HK-2 (cell line): ENCODE results near the gene CASKIN1.
A peak's percentile ranks its signal among the peaks of the same experiment; 100 is the strongest.

Source experiments
- DNase-seq: peaks from one replicate; pipeline ENCODE4 v3.0.0-alpha.2; 2018; ENCODE audit not compliant: unreplicated experiment

The CASKIN1 gene

DNA sequence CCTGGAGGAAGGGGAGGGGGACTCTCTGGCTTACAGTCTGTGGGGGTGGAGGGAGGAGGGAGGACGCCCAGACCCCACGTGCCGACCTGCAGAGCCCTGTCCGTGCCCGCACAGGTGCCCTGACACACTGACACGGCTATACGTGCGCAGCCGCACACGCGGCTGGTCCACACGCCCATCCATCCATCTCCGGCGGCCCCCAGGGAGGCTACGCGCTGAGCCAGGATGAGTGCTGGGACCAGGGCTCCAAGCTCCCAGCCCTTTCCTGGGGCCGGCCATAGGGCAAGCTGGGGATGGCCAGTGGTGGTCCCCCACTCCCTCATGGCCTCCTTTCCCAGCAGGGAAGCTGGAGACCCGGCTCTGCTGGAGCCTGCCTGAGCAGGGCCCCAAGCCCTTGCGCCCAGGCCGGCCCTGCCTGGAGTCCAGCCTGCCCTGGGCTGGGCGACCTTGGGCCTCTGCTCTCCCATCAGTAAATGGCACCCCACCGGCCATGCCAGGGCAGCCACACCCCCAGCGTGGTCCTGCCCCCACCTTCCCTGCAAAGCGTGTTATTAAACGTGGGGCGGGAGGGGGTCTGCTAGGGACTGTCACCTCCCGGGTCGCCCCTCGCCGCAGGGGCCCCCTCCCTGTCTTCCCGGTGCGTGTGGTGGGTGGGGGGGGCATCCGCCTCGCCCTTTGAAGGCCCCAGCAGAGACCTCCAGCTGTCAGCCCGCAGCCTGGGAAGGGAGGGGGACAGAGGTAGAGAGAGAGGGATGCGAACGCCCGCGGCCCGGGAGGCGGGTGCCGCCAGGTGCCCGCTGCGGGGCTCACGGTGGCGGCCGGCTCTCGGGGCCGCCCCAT lies 863 bp downstream of the CASKIN1 start:
- no peak for DNase-seq

DNA sequence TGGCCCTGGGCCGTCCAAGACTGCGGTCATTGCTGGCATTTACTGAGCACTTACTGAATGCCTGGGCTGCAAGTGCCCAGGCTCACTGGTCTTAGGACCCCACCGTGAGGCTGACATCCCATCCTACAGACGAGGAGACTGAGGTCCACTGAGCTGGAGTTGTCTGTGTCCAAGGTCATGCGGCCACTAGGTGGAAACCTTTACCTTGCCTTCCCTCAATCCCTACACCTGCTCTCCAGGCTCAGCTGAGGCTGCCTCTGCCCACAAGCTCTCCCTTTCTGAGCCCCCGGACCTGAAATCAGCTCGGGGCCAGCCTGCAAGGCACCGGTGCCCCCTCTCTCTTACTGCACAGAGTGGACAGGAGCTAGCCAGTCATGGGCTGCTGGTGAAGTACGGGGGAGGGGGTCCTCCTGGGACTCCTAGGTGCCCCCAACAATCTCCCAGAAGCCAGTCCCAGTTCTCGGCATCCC lies 1.5 kb downstream of the CASKIN1 start:
- no peak for DNase-seq

DNA sequence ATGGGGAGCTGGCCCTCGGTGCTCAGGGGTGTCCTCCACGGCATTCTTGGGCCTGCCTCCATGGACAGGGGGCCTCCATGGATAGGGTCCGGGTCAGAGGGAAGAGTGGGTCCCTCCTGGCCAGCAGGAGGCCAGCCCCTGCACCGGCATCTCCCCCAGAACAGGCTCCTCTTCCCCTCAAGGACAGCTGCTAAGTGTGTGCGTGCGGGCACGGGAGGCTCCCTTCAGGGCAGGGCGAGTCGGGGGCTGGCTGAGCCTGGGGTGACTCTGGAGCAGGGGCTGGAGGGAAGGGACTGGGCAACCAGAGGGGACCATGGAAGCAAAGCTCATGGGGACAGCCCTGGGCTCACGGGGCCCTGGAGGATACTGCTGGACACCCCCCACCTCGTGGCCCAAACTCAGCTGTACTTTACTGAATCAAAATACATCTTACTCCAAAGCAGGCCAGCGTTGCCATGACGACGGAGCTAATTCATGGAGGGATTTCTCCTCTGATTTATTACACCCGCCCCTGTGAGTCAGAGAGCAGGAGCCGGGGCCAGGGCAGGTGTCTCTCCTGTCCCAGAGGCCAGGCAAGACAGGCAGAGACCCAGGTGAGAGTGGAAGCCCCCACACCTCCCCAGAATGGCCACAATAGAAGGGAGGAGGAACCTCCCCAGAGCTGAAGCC lies 2.1 kb downstream of the CASKIN1 start:
- no peak for DNase-seq

DNA sequence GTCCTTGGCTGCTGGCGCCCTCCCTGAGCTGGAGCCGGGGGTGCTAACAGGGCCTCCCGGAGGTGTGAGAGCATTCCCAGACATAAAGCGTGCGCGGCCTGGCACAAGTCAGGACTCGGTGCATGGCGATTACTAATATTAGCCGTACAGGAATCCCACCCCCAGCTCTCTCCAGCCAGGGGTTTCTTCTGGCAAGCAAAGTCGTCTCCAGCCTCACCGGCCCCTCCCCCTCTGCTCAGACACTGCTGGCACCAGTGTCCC lies 5.0 kb downstream of the CASKIN1 start:
- DNase-seq = no peak

DNA sequence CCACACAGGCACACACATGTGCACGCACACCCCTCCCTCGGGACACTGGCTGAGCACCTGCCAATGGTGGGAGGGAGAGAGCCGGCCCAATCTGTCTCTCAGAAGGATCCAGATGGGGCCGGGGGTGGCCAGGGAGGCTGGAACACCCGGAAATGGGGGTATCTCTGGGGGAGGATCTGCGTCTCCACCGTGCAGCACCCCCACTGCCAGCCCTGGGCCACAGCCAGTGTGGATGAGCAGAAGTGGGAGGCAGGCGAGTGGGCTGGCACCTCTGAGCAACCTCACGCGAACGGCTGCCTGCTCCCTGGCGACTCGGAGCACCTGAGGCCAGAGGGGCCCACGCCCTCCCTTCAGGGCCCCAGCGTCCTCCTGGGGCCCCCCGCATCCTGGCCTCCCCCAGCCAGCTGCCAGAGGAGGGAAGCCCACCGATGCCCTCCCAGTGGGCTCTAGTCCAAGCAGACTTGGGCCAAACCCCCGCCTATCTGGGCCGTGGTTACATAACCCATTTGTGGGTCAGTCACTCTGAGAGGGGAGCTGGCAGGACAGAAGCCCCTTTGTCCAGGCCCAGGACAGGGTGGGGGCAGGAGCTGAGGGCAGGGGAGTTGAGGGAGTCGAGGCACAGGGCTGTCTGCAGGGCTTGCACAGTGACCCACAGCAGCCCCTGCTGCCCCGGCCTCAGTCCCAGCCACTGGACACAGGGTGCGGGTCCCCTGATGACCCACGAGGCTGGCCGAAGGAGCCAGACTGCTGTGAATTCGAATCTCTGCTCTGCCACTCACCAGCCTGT lies 5.6 kb downstream of the CASKIN1 start:
- DNase-seq = no peak

DNA sequence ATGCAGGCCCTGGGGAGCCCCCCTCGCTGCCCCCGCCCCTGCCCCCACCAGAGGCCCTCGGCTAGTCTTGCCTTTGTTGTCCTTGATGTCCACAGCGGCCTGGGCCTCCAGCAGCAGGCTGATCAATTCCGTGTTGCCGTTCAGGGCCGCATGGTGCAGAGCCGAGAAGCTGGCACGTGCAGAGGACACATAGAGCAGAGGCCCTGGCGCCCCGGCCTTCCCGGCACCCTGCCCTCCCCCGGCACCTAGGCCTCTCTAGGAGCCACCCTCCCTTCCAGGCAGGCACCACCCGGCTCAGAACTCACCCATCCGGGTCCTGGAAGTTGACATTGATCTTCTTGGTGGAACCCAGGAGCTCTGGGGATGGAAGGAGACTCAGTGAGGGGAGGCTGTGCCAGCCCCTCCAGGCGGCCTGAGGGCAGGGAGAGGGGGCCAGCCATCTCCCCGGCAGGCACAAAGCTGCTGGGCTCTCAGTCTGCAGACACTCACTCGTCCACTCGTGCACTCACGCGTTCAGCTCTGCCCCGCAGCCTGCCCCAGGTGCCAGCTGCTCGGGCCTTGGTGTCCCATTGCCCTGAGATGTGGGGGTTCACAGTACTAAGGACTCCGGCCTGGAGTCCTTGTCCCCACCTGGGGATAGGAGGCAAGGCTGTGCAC lies 6.3 kb downstream of the CASKIN1 start:
- DNase-seq = no peak

DNA sequence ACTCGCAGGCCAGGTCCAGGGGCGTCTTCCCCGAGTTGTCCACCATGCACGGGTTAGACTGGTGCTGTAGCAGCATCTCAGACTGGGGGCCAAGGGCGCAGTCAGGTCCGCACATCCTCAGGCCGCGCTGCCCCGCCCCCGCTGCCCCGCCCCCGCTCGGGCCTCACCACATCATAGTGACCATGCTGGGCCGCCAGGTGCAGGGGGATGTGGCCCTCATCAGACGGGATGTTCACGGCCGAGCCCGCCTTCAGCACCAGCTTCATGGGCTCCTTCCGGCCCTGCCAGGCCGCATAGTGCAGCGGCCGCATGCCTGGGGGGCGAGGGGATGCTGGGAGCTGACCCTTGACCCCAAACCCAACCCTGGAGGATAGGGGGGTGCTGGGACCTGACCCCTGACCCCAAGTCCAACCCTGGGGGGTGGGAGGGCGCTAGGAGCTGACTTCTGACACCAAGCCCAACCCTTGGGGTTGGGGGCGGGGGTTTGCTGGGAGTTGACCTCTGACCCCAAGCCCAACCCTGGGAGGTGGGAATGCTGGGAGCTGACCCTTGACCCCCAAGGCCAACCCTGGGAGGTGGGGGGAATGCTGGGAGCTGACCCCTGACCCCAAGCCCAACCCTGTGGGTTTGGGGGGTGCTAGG lies 7.0 kb downstream of the CASKIN1 start:
- DNase-seq = no peak

DNA sequence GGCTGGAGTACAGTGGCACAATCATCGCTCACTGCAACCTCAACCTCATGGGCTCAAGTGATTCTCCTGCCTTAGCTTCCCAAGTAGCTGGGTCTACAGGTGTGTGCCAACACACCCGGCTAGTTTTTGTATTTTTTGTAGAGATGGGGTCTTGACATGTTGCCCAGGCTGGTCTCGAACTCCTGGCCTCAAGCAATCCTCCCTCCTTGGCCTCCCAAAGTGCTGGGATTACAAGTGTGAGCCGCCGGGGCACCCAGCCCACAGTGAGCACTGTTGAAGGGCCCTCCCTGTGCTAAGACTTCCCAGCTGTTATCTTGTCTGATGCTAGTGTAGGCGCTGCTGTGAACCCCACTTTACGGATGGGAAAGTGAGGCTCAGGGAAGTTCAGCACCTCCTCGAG lies 8.0 kb downstream of the CASKIN1 start:
- no peak for DNase-seq

DNA sequence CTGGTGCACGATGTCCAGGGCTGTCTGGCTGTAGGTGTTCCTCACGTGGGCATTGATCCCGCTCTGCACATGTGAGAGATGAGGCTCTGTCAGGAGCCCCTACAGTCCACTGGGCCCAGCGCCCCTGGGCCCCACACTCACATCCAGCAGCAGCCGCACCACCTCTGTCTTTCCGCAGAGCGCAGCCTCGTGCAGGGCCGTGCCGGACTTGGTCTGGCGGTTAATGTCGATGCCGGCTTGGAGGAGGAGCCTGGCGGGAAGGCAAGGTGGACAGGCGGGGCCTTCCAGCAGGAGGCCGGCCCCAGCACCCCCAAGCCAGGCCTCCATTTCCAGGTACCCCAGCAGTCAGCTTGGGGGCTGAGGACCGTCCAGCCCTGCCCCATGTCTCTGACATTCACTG lies 9.2 kb downstream of the CASKIN1 start:
- DNase-seq = no peak

DNA sequence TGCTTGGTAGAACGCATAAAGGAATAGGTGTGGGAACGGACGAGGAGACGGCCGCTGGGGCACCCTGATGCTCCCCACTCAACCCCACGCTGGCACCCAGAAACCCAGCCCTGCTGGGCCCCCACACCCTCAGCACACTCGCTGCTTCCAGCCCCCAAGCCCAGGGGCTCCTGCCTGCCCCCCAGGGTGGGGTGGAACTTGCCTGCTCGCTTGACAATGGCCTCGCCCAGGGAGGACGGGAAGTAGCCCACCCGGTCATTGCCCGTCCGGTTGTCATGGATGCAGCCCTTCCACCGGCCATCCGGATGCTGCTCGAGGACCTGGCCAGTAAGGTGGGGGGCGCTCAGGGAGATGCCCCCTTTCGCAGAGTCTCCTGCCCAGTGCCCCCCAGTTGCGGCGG lies 9.9 kb downstream of the CASKIN1 start:
- DNase-seq = no peak

DNA sequence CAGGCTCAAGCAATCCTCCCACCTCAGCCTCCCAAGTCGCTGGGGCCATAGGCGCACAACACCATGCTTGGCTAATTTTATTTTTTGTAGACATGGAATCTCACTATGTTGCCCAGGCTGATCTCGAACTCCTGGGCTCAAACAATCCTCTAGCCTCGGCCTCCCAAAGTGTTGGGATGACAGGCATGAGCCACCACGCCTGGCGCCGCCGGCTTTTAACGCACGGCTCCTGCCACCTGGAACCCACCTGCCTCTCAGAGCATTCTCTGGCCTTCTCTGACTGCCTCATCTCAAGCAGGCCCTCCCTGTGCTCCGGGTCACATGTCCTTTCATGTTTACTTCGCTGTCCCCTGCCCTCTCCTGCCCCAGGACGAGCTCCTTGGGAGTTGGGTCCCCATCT lies 10.3 kb downstream of the CASKIN1 start:
- DNase-seq = no peak

DNA sequence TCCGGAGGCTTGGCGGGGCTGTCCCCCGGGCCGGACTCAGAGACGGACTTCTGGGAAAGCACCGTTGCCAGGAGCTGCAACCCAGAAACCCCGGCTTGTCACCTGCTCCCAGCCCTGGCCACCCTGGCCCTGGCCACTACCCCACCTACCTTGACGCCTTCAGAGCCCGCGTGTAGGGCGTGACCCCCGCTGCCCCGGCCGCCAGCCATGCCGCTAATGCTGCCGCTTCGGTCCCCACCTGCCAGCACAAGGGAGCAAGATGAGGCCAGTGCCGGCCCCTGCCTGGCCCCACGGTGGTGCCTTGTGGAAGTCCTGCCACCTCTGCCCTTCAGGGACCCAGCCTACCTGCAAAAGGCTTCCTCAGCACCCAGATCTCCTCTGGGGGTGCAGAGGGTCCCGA lies 11.4 kb downstream of the CASKIN1 start:
- no peak for DNase-seq

DNA sequence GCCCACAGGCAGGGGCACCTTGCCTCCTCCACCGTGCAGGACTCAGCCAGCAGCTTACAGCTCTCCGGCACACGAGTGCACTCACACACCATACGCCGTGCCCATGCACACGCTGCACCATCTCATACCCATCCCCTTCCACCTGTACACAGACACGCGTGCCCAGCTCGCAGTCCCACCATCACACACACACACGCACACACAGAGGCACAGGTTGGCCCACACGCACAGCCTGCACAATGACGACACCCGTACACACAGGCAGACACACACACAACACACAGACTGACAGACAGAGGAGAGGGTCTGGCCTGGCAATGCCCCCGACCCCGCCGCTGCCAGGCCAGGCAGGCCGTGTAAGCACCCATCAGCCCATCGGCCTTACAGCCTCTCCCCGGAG lies 12.1 kb downstream of the CASKIN1 start:
- DNase-seq = no peak

DNA sequence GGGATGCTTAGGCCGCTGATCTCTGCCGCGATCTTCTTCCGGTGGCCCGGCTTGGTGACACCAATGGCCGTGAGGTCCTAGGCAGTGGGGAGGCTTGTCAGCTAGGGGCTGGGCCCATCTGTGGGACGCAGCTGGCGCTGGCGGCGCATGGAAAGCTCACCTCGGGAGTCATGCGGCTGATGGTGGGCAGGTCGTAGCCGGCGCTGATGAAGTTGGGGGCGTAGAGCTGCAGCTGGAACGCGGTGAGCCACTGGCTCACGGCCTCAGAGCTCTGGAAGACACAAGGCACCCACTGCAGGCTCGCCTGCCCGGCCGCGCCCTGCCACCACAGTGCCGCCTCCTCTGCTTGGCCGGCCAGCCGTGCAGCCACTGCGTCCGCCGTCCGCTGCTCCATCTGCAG lies 12.7 kb downstream of the CASKIN1 start:
- peak; percentile 31 for DNase-seq

DNA sequence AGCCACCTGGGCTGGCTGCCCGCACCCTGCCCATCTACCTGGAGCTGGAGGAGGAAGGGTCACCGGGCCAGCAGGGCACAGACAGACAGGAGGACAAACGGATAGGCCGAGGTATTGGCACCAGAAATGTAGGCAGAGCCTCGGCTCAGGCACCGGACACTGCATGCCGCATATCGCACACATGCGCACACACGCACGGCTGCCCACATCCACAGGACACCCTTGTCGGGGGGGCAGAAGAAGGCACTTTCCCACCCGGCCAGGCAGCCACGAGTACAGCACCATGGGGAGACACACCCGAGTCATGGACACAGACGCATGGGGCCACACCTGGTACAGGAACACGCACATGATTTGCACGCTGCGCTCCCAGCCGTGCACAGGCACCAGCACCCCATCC lies 14.5 kb downstream of the CASKIN1 start:
- DNase-seq = no peak

DNA sequence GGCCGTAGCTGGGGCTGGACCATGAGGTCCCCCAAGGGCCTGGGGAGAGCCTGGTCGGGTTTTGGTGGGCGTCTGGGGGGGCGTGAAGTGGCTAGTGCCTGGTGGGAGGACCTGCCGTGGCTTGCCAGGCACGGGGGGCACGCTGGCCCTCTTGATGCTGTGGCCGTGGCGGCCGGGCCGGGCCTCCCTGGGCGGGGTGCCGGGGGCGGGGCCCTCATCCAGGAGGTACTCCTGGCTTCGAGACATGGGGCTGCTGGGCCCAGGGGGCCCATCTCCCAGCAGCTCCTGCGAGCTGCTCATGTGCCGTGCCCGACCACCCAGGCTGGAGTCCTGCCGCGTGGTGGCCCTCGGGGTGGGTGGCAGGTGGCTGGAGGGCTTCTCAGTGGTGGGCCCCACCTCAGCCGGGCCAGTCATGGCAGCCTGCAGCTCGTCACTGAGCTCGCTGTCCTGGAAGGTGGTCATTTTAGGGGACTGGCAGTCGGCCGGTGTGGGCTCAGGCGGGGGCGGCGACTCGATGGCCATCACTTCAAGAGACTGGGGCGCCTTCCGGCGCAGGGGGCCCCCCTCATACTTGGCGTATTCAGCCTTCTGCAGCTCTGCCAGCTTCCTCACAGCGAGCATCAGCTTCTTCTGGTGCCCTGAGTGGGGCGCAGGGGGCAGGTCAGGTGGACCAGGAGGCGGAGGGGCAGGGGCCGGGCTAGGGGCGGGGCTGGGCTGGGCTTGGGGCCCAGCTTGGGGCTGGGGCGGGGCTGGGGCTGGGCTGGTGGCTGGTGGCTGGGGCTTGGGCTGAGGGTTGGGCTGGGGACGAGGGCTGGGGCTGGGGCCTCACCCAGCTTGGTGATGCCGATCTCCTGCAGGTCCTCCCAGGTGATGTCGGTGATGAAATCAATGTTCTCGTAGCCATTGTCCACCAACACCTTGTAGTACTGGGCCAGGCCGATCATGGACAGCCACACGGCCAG lies 15.2 kb downstream of the CASKIN1 start:
- no peak for DNase-seq

DNA sequence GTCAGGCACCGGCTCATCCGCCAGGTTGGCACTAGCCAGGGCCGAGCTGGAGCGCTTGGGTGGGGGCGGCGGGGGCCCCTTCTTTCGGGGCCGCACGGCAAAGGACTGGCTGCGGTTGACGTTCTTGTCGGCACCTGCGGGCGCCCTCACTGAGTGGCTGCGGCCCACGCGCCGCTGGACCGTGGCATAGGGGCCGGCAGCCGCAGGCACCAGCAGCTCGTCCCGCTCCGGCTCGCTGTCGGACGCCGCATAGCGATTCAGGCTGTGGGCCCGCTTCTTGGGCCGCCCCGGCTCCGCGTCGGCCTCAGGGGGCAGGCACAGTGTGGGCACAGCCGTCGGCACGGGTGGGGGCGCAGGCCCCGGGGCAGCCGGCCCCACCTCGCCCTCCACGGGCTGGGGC lies 15.9 kb downstream of the CASKIN1 start:
- no peak for DNase-seq

DNA sequence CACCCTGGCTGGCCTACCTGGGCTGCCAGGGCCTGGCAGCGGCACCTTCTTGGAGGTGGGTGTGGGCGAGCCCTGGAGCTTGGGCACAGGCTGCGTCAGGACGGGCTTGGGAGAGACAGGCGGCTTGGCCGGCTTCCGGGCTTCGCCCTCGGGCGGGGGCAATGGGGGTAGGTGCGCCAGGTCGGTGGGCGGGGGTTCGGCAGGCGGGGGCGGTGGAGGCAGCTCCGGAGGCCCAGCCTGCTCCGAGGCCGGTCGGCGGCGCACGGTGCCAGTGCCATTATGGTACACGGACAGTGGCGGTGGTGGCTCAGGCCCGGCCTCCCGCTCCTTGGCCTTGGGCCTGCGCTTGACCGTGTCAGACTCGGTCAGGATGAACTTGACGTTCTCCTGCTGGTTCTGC lies 16.8 kb downstream of the CASKIN1 start:
- no peak for DNase-seq

DNA sequence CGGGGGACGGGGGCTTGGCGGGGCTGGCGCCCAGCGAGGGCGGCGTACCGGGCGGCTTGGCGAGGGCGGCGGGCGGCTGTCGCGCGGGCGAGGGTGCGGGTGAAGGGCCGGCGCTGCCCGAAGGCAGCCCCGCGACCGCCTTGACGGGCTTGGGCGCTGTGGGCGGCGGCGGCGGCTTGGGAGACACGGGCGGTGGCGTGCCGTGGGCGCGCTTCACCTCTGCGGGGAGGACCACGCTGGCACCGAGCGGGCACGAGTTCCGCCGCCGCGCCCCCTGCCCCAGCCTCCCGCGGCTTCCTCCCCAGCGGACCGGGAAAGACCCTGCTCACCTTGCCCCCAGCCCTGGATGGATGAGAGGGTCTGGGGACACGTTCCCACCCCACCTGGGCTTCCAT lies 17.3 kb downstream of the CASKIN1 start:
- DNase-seq = no peak

DNA sequence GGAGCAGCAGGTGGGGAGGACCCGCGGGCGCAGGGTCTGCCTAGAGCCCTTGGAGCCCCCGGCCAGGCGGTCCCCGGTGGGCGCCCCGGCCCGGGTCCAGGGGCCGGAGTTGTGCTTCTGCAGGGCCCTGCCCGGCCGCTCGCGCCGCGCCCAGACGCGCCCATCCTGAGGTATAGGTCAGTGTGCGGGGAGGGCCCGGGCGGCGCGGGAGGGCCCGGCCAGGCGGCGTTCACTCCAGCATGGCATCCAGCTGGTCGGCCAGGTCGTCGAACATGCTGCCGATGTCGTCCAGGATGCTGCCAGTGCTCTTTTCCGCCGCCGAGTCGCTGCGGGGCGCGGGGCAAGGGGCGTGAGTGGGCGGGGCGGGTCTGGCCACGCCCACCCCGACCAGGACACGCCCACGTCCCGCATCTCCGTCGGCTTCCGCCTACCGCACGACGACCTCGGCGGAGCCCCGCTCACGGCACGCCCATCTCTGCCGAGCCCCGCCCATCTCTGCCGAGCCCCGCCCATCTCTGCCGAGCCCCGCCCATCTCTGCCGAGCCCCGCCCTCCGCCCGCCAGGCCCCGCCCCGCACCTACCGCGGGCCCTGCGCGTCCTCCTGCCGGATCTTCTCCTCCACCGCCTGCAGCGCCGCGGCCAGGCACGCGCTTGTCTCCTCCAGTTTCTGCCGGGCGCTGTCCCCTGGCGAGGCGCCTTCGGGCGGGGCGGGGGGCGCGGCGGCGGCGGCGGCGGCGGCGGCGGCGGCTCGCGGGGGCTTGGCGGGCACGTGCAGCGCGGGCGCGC lies 17.9 kb downstream of the CASKIN1 start:
- DNase-seq = no peak
